HG03039 (cell line): Measurements from ENCODE around the gene FAM53C.
"Not testable (repeated sequence)": the region's sequence is repeated elsewhere in the genome, so short reads cannot be mapped to it uniquely, and the experiment has no call there.

Source experiments
- ATAC-seq: cut with Tn5 transposase; IDR thresholded peaks from one replicate; pipeline ENCODE4 v1.9.1; 2021; ENCODE audit warnings: mild to moderate bottlenecking, moderate library complexity; ENCODE audit not compliant: unreplicated experiment

FAM53C gene

GRCh38 chr5:138337685-138338410 is at the start of gene FAM53C:
TSS of gene FAM53C (plus strand) at chr5:138338266. CDS start at chr5:138341336, 3,070 bp downstream.
- peak; percentile 81 for ATAC-seq

- ATAC-seq, result no peak
Observed at GRCh38 chr5:138289296-138289695, 48.8 kb upstream of the FAM53C start.

GRCh38 chr5:138303372-138303771 is 34.7 kb upstream of the FAM53C start:
- no peak for ATAC-seq

GRCh38 chr5:138305797-138306196 is 32.3 kb upstream of the FAM53C start:
- ATAC-seq, result no peak

- no peak for ATAC-seq
Observed at GRCh38 chr5:138315751-138316278, 22.3 kb upstream of the FAM53C start.

GRCh38 chr5:138316355-138316754 is 21.7 kb upstream of the FAM53C start:
- no peak for ATAC-seq

GRCh38 chr5:138318211-138318610 is 19.9 kb upstream of the FAM53C start:
- ATAC-seq, result not testable (repeated sequence)

- no peak for ATAC-seq
Observed at GRCh38 chr5:138330813-138331448, 7.1 kb upstream of the FAM53C start.

- ATAC-seq, result peak; percentile 98
Observed at GRCh38 chr5:138331449-138332368, 6.4 kb upstream of the FAM53C start, which contains the start of gene CDC25C. TSS of gene CDC25C (minus strand) at chr5:138331804. CDS start at chr5:138331180, 624 bp downstream.

GRCh38 chr5:138334867-138335447 is 3.1 kb upstream of the FAM53C start:
- ATAC-seq, result no peak

- ATAC-seq, result peak; percentile 12
Observed at GRCh38 chr5:138336952-138337684, 948 bp upstream of the FAM53C start.

GRCh38 chr5:138338411-138339090 is 485 bp downstream of the FAM53C start:
- no peak for ATAC-seq

- no peak for ATAC-seq
Observed at GRCh38 chr5:138339091-138339456, 1.0 kb downstream of the FAM53C start.

GRCh38 chr5:138339464-138339863 is 1.4 kb downstream of the FAM53C start:
- no peak for ATAC-seq

- no peak for ATAC-seq
Observed at GRCh38 chr5:138340008-138340407, 1.9 kb downstream of the FAM53C start.

GRCh38 chr5:138344887-138345622 is 7.0 kb downstream of the FAM53C start:
- no peak for ATAC-seq

- ATAC-seq, result no peak
Observed at GRCh38 chr5:138346889-138347288, 8.8 kb downstream of the FAM53C start.

GRCh38 chr5:138349852-138350562 is 11.9 kb downstream of the FAM53C start:
- ATAC-seq, result no peak
